ENCODE measurements around the gene TRIM10.
"Not testable (repeated sequence)": the region's sequence is repeated elsewhere in the genome, so short reads cannot be mapped to it uniquely, and the experiment has no call there.

The TRIM10 gene

GRCh38 chr6:30152910-30153610, 8.0 kb downstream of the TRIM10 start:
- DNase-seq (ENCODE audit: low spot score) = no peak

GRCh38 chr6:30152016-30152673, 8.9 kb downstream of the TRIM10 start:
- DNase-seq (ENCODE audit: low spot score) = no peak

- no peak for DNase-seq (ENCODE audit: low spot score)
Measured at GRCh38 chr6:30151580-30151979, 9.4 kb downstream of the TRIM10 start.

- DNase-seq (ENCODE audit: low spot score) = no peak
Measured at GRCh38 chr6:30150671-30151395, 10.2 kb downstream of the TRIM10 start.

- DNase-seq (ENCODE audit: low spot score) = no peak
Measured at GRCh38 chr6:30149858-30150550, 11.0 kb downstream of the TRIM10 start.

- DNase-seq (ENCODE audit: low spot score) = no peak
Measured at GRCh38 chr6:30149234-30149633, 11.8 kb downstream of the TRIM10 start.

- no peak for DNase-seq (ENCODE audit: low spot score)
Measured at GRCh38 chr6:30147096-30147495, 13.9 kb downstream of the TRIM10 start.

GRCh38 chr6:30145818-30146217, 15.2 kb downstream of the TRIM10 start:
- DNase-seq (ENCODE audit: low spot score) = no peak

- no peak for DNase-seq (ENCODE audit: low spot score)
Measured at GRCh38 chr6:30144811-30145210, 16.2 kb downstream of the TRIM10 start.

GRCh38 chr6:30143780-30144179, 17.2 kb downstream of the TRIM10 start:
- DNase-seq (ENCODE audit: low spot score) = no peak

GRCh38 chr6:30142665-30143064, 18.3 kb downstream of the TRIM10 start:
- DNase-seq (ENCODE audit: low spot score) = no peak

- DNase-seq (ENCODE audit: low spot score) = not testable (repeated sequence)
Measured at GRCh38 chr6:30140240-30140639, 20.8 kb downstream of the TRIM10 start.

- no peak for DNase-seq (ENCODE audit: low spot score)
Measured at GRCh38 chr6:30136570-30137286, 24.3 kb downstream of the TRIM10 start.

GRCh38 chr6:30135757-30136156, 25.3 kb downstream of the TRIM10 start, which contains the start of gene TRIM40:
Gene TRIM40, plus strand, starts transcription at chr6:30136140. Its CDS starts 897 bp downstream, at chr6:30137037.
- DNase-seq (ENCODE audit: low spot score) = no peak

GRCh38 chr6:30135147-30135546, 25.9 kb downstream of the TRIM10 start:
- no peak for DNase-seq (ENCODE audit: low spot score)

GRCh38 chr6:30131947-30132497, 29.0 kb downstream of the TRIM10 start:
- no peak for DNase-seq (ENCODE audit: low spot score)

GRCh38 chr6:30130887-30131862, 29.8 kb downstream of the TRIM10 start:
- DNase-seq (ENCODE audit: low spot score) = peak; percentile 69

- DNase-seq (ENCODE audit: low spot score) = no peak
Measured at GRCh38 chr6:30130179-30130679, 30.8 kb downstream of the TRIM10 start.

GRCh38 chr6:30129265-30130178, 31.5 kb downstream of the TRIM10 start:
- no peak for DNase-seq (ENCODE audit: low spot score)
